Neural crest cell (in vitro differentiated cells): Measurements from ENCODE around the gene RPTOR. TPM values are rescaled to one million over a fixed set of nuclear protein-coding genes. Genes with fewer than 3 reads are reported as not detected.
A peak's percentile ranks its signal among the peaks of the same experiment; 100 is the strongest.

Source experiments
- DNase-seq: peaks from one replicate; pipeline ENCODE4 v3.0.0; 2021; ENCODE audit warnings: low read depth, mixed read lengths, low spot score
- H3K27ac Mint-ChIP-seq: one replicate; pipeline ENCODE4 v1.8.0; 2021; ENCODE audit warnings: mild to moderate bottlenecking, mixed read lengths; ENCODE audit not compliant: unreplicated experiment
- H3K27me3 Mint-ChIP-seq: 2 replicates; pipeline ENCODE4 v1.8.0; 2021; ENCODE audit warnings: low read depth, mild to moderate bottlenecking, mixed read lengths
- H3K36me3 Mint-ChIP-seq: 2 replicates; pipeline ENCODE4 v1.8.0; 2021; ENCODE audit warnings: low read depth, mild to moderate bottlenecking, mixed read lengths
- H3K4me1 Mint-ChIP-seq: 2 replicates; pipeline ENCODE4 v1.8.0; 2021; ENCODE audit warnings: mixed read lengths
- H3K4me3 Mint-ChIP-seq: one replicate; pipeline ENCODE4 v1.8.0; 2021; ENCODE audit warnings: mild to moderate bottlenecking, mixed read lengths
- H3K9me3 Mint-ChIP-seq: 2 replicates; pipeline ENCODE4 v1.8.0; 2021; ENCODE audit warnings: mixed read lengths
- total RNA-seq: library from RNA; stranded (reverse); gene quantifications from 2 replicates; pipeline ENCODE4 v1.2.1, GENCODE V29; 2021
- TF ChIP-seq, protein P1 (sequence below): fragments of 200-600 bp; sonication (generic); conservative IDR thresholded peaks from 2 replicates; pipeline ENCODE4 v1.5.0; 2021; ENCODE audit warnings: antibody characterized with exemption, mild to moderate bottlenecking

The RPTOR gene
- total RNA-seq, 1 donor from 2014 or later = 41.1 TPM

DNA sequence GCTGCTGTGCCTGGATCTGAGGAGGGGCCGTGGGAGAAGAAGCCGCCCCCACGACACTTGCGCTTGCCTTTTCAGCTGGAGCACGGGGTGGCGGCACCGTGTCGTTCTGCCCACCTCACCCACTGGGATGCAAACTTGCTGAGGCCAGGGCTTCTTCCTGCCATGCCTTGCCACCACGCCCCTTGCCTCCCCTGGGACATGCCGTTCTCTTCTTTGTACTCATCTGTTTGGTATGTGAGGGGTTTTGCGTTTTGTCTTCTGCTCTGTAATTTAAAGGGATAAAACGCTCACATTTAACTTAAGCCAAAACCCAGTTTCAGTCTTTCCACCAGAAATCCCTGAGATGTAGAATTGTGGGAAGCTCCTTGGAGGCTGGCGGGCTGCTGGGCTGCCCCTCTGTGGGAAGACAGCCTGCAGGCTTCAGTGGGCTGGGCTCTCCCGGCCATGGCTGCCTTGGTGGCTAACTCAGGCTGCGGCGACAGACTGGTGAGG lies 180.2 kb downstream of the RPTOR start:
- DNase-seq = no peak
- Mint-ChIP-seq H3K27me3 (no peaks in the 10 kb centered on the region), H3K36me3 (peaks cover 10% of the 10 kb centered on the region), H3K4me3 (no peak overlapping the region), H3K4me1 (peaks cover 64% of the 10 kb centered on the region), H3K9me3 (no peaks in the 10 kb centered on the region), H3K27ac (peak overlapping the region; percentile 14)
- TF ChIP-seq, protein P1, sequence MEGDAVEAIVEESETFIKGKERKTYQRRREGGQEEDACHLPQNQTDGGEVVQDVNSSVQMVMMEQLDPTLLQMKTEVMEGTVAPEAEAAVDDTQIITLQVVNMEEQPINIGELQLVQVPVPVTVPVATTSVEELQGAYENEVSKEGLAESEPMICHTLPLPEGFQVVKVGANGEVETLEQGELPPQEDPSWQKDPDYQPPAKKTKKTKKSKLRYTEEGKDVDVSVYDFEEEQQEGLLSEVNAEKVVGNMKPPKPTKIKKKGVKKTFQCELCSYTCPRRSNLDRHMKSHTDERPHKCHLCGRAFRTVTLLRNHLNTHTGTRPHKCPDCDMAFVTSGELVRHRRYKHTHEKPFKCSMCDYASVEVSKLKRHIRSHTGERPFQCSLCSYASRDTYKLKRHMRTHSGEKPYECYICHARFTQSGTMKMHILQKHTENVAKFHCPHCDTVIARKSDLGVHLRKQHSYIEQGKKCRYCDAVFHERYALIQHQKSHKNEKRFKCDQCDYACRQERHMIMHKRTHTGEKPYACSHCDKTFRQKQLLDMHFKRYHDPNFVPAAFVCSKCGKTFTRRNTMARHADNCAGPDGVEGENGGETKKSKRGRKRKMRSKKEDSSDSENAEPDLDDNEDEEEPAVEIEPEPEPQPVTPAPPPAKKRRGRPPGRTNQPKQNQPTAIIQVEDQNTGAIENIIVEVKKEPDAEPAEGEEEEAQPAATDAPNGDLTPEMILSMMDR = no peak

DNA sequence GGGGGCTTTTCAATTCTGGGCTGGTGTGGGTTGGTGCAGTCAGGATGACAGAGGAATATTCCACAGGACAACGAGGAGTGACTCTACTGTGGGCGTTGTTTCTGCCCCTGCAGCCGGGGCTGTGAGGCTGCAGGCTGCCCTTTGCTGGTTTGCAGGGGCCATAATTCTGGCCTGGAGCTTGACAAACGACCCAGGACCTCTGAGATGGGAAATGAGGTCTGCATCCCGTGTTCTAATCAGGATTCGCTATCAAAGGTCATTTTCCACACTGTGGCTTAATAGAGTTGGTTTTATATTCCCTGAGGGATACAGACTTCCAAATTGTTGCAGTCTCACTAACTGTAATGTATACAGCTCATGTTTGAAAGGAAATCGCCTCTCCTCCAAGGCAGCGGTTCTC lies 180.9 kb downstream of the RPTOR start:
- peaks cover 64% of the 10 kb centered on the region for H3K4me1 Mint-ChIP-seq
- no peaks in the 10 kb centered on the region for H3K9me3 Mint-ChIP-seq
- peak overlapping the region; percentile 25 for H3K4me3 Mint-ChIP-seq
- no peaks in the 10 kb centered on the region for H3K27me3 Mint-ChIP-seq
- TF ChIP-seq, protein P1 = no peak
- peak overlapping the region; percentile 8 for H3K27ac Mint-ChIP-seq
- H3K36me3 Mint-ChIP-seq = peaks cover 10% of the 10 kb centered on the region
- no peak for DNase-seq

DNA sequence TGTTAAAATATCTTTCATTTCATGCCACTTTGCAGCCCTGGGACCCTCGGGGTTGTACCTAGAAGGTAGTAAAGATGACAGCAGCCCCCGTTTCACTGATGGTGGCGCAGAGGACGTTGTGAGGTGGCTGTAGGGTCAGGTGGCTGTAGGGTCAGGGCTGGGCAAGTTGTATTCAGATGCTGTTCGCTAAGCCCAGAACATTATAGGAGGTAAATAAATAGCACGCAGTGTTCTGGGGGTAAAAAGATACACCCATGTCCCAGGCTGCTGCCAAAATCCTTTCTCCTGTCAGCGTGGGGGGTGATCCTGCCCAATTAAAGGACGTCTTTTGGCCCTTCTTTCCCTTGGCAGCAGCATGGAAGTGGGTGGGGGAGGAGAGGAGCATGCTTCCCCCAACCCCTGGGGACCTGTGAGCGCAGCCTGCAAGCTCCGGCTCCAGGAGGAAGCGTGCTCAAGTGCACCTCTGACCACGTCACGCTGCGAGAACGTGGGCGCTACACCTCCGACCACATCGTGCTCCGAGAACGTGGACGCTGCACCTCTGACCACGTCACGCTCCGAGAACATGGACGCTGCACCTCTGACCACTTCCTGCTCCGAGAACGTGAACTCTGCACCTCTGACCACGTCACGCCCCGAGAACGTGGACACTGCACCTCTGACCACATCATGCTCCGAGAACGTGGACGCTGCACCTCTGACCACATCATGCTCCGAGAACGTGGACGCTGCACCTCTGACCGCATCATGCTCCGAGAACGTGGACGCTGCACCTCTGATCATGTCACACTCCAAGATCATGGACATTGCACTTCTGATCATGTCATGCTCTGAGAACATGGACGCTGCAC lies 182.1 kb downstream of the RPTOR start:
- H3K4me1 Mint-ChIP-seq = peaks cover 55% of the 10 kb centered on the region
- peak overlapping the region; percentile 40 for H3K27ac Mint-ChIP-seq
- no peaks in the 10 kb centered on the region for H3K9me3 Mint-ChIP-seq

DNA sequence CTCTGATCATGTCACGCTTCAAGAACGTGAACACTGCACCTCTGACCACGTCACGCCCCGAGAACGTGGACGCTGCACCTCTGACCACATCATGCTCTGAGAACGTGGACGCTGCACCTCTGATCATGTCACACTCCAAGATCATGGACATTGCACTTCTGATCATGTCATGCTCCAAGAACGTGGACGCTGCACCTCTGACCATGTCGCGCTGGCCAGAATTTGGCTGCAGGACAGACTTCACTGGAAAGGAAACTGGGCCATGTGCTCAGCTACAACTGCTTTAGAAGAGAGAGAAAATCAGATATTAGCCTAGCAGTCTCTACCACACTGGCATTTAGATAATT lies 182.7 kb downstream of the RPTOR start:
- Mint-ChIP-seq H3K4me3 (no peak overlapping the region), H3K27ac (no peak overlapping the region), H3K27me3 (no peaks in the 10 kb centered on the region), H3K9me3 (no peaks in the 10 kb centered on the region), H3K4me1 (peaks cover 56% of the 10 kb centered on the region), H3K36me3 (peaks cover 10% of the 10 kb centered on the region)
- TF ChIP-seq, protein P1 = no peak
- DNase-seq = no peak

More for the DNA sequence above, 182.1 kb downstream of the RPTOR start:
- no peaks in the 10 kb centered on the region for H3K27me3 Mint-ChIP-seq
- H3K4me3 Mint-ChIP-seq = no peak overlapping the region
- peaks cover 10% of the 10 kb centered on the region for H3K36me3 Mint-ChIP-seq
- TF ChIP-seq, protein P1 = no peak
- DNase-seq = no peak

DNA sequence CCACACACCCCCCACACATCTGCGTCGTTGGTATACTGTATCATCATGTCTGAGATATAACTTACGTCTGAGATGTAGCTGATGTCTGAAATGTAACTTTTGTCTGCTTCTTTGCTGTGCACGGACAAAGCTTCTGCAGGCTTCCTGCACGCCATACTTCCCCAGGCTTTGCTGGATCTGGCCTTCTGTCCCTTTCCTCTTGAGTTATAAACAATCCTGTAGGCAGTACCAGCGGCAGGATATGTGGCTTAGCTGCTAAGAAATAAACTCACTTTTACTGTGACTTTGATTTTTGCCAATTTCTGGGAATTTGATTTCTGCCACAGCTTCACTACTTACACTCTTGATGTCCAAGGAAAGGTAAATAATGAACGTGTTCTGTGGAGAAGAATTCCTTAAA lies 184.4 kb downstream of the RPTOR start:
- no peak overlapping the region for H3K4me3 Mint-ChIP-seq
- no peaks in the 10 kb centered on the region for H3K9me3 Mint-ChIP-seq
- DNase-seq = no peak
- H3K27me3 Mint-ChIP-seq = no peaks in the 10 kb centered on the region
- H3K36me3 Mint-ChIP-seq = peaks cover 6% of the 10 kb centered on the region
- H3K27ac Mint-ChIP-seq = no peak overlapping the region
- TF ChIP-seq, protein P1 = no peak
- peaks cover 58% of the 10 kb centered on the region for H3K4me1 Mint-ChIP-seq
